HuH-7.5 (cell line): Measurements from ENCODE around the gene KCNH3.
"Not testable (repeated sequence)": the region's sequence is repeated elsewhere in the genome, so short reads cannot be mapped to it uniquely, and the experiment has no call there.

Source experiments
- DNase-seq: peaks from one replicate; pipeline ENCODE4 v3.0.0; 2011; ENCODE audit warnings: low spot score

The KCNH3 gene

GRCh38 chr12:49527361-49528130, 11.3 kb upstream of the KCNH3 start:
- no peak for DNase-seq

- DNase-seq = no peak
Measured at GRCh38 chr12:49529414-49529813, 9.4 kb upstream of the KCNH3 start.

GRCh38 chr12:49531745-49532144, 7.1 kb upstream of the KCNH3 start:
- no peak for DNase-seq

- no peak for DNase-seq
Measured at GRCh38 chr12:49533331-49533730, 5.5 kb upstream of the KCNH3 start.

- DNase-seq = not testable (repeated sequence)
Measured at GRCh38 chr12:49534122-49534521, 4.7 kb upstream of the KCNH3 start.

- no peak for DNase-seq
Measured at GRCh38 chr12:49534731-49535278, 4.0 kb upstream of the KCNH3 start.

GRCh38 chr12:49535921-49536525, 2.8 kb upstream of the KCNH3 start:
- DNase-seq = no peak

- DNase-seq = no peak
Measured at GRCh38 chr12:49536526-49537071, 2.2 kb upstream of the KCNH3 start.

- DNase-seq = peak; percentile 21
Measured at GRCh38 chr12:49537231-49537751, 1.5 kb upstream of the KCNH3 start.

- DNase-seq = peak; percentile 84
Measured at GRCh38 chr12:49537752-49538509, 899 bp upstream of the KCNH3 start.

- DNase-seq = peak; percentile 33
Measured at GRCh38 chr12:49539406-49540228, 787 bp downstream of the KCNH3 start.

- DNase-seq = no peak
Measured at GRCh38 chr12:49540229-49541139, 1.7 kb downstream of the KCNH3 start.

- DNase-seq = no peak
Measured at GRCh38 chr12:49541140-49541861, 2.5 kb downstream of the KCNH3 start.

GRCh38 chr12:49541911-49542505, 3.2 kb downstream of the KCNH3 start:
- no peak for DNase-seq

GRCh38 chr12:49542592-49543160, 3.8 kb downstream of the KCNH3 start:
- no peak for DNase-seq

- DNase-seq = no peak
Measured at GRCh38 chr12:49543221-49543913, 4.5 kb downstream of the KCNH3 start.

GRCh38 chr12:49543914-49544815, 5.3 kb downstream of the KCNH3 start:
- DNase-seq = no peak
